ENCODE data around the gene ZBTB46.
A peak's percentile ranks its signal among the peaks of the same experiment; 100 is the strongest.
"Not testable (repeated sequence)": the region's sequence is repeated elsewhere in the genome, so short reads cannot be mapped to it uniquely, and the experiment has no call there.

Gene ZBTB46

DNA sequence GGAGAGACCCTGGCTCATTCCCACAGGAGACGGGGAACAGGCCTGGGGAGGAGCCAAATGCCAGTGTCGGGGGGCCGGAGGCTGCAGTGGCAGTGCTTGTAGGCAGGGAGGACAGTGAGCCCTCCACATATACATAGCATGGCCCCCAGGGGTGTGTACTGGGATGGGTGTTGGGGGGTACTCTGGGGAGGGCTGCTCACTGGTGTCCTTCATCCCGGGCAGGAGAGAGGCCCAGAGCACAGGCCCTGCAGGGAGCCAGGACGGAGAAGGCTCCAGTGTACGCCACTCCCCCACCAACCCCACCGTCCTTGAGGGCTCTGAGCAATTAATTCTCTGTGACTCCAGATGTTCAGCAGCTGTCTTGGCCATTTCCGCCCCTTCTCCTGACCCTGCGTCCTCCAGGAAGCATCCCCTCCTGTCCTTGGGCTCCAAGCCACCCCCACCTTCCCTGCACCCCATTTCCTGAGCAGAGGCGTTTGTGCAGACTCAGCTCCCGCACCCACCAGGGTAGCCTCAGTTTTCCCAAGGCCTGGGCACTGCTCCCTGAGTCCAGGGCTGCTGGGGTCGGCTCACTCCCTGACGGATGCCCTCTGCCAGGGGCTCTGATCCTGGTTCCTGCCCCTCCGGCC, 26.8 kb upstream of the ZBTB46 start:
- Histone ChIP-seq H3K27ac (ENCODE audit: low read depth, low read length) (no peak overlapping the region), H2AFZ (ENCODE audit: low read length, unreplicated experiment) (no peak overlapping the region), H3K4me1 (ENCODE audit: control insufficient read depth, insufficient read depth, low read length, unreplicated experiment) (peaks cover 33% of the 10 kb centered on the region), H3K79me2 (ENCODE audit: control insufficient read depth, insufficient read depth, low read length, unreplicated experiment) (no peaks in the 10 kb centered on the region), H3K27me3 (ENCODE audit: insufficient read depth, low read length) (peaks cover 15% of the 10 kb centered on the region), H3K36me3 (ENCODE audit: insufficient read depth, low read length) (no peaks in the 10 kb centered on the region), H3K4me3 (ENCODE audit: low read depth, low read length) (no peak overlapping the region)

DNA sequence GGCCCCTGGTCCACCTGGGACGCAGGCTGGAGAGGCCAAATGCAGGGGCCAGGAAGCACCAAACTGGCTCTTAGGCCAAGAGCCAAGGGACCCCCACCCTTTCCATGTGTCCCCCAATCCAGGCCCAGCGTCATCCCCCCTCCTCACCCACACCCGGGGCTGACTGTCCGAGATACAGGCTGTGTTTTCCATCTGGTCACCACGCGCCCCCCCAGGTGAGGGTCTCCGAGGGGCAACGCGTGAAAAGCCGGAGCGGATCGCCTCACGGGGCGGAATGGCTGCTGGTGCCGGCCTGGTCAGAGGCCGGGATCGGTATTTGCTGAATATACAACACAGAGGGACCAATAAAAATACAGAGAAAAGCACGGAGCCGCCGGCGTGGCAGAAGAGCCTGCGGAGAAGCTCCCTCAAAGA, 25.0 kb upstream of the ZBTB46 start:
- Histone ChIP-seq H3K27ac (ENCODE audit: low read depth, low read length) (no peak overlapping the region), H3K4me1 (ENCODE audit: control insufficient read depth, insufficient read depth, low read length, unreplicated experiment) (peaks cover 33% of the 10 kb centered on the region), H3K27me3 (ENCODE audit: insufficient read depth, low read length) (peaks cover 15% of the 10 kb centered on the region), H3K36me3 (ENCODE audit: insufficient read depth, low read length) (no peaks in the 10 kb centered on the region), H2AFZ (ENCODE audit: low read length, unreplicated experiment) (no peak overlapping the region), H3K4me3 (ENCODE audit: low read depth, low read length) (no peak overlapping the region), H3K79me2 (ENCODE audit: control insufficient read depth, insufficient read depth, low read length, unreplicated experiment) (no peaks in the 10 kb centered on the region)

DNA sequence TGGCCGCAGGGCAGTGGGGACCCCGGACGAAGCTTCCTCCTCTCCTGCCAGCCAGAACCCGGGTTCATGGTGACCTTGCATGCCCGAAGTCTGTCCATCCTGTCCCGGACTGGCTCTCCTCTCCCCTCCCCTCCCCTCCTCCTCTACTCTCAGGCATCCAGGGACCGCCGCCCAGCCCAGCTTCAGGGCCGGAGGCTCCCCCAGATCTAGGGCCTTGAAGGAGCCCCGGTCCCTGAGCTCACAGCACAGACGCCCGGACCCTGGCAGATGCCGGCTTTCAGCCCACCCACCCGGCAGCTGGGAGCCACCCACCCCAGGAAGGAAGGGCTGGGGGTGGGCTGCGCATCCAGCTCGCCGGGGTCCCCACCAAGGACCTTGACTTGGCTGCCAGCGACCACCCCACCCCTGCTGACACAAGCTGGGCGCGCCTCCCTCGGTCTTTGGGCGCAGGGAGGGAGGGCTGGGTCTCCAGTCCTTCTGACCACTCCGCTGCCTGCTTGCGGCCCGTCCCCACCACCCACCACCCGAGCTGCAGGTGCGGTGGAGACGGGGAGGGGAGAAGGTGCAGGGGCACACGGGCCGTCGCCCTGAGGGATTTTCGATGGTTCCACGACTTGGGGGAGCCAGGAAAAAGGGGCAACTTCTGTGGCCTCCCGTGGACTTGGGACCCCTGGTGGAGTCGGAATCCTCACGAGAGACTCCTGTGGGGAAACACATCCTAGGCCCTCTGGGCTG, 24.5 kb upstream of the ZBTB46 start:
- peaks cover 33% of the 10 kb centered on the region for H3K4me1 ChIP-seq (ENCODE audit: control insufficient read depth, insufficient read depth, low read length, unreplicated experiment)
- no peaks in the 10 kb centered on the region for H3K36me3 ChIP-seq (ENCODE audit: insufficient read depth, low read length)
- peaks cover 15% of the 10 kb centered on the region for H3K27me3 ChIP-seq (ENCODE audit: insufficient read depth, low read length)
- H3K79me2 ChIP-seq (ENCODE audit: control insufficient read depth, insufficient read depth, low read length, unreplicated experiment) = no peaks in the 10 kb centered on the region
- H3K27ac ChIP-seq (ENCODE audit: low read depth, low read length) = no peak overlapping the region
- H3K4me3 ChIP-seq (ENCODE audit: low read depth, low read length) = peak overlapping the region; percentile 61
- no peak overlapping the region for H2AFZ ChIP-seq (ENCODE audit: low read length, unreplicated experiment)

DNA sequence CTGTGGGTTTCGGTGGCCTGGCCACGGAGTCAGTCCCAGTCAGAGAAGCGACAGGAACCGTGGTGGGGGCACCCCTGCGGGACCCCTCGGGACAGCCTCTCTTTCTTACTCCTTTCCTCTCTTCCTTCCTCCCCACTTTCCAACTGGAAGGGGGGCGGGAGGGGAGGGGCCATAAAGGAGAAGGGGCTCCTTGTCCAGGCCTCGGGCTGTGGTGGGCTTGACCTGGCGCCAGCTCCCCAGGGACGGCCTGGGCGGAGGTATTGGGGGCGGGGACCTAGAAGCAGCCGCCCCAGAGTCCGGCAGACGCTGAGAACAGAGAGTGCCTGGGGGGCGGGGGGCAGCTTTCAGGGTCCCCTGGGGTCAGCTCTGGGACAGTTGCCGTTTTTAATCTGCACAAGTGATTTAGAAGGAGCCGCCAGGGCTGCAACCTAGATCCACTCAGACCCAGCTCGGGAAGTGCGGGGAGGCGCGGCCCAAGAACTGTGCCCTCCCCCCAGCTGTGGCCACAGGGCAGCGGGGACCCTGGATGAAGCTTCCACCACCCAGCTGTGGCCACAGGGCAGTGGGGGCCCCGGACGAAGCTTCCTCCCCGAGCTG, 23.8 kb upstream of the ZBTB46 start:
- Histone ChIP-seq H2AFZ (ENCODE audit: low read length, unreplicated experiment) (no peak overlapping the region), H3K4me1 (ENCODE audit: control insufficient read depth, insufficient read depth, low read length, unreplicated experiment) (peaks cover 33% of the 10 kb centered on the region), H3K36me3 (ENCODE audit: insufficient read depth, low read length) (no peaks in the 10 kb centered on the region), H3K27me3 (ENCODE audit: insufficient read depth, low read length) (peaks cover 15% of the 10 kb centered on the region), H3K79me2 (ENCODE audit: control insufficient read depth, insufficient read depth, low read length, unreplicated experiment) (no peaks in the 10 kb centered on the region), H3K4me3 (ENCODE audit: low read depth, low read length) (peak overlapping the region; percentile 61), H3K27ac (ENCODE audit: low read depth, low read length) (no peak overlapping the region)

DNA sequence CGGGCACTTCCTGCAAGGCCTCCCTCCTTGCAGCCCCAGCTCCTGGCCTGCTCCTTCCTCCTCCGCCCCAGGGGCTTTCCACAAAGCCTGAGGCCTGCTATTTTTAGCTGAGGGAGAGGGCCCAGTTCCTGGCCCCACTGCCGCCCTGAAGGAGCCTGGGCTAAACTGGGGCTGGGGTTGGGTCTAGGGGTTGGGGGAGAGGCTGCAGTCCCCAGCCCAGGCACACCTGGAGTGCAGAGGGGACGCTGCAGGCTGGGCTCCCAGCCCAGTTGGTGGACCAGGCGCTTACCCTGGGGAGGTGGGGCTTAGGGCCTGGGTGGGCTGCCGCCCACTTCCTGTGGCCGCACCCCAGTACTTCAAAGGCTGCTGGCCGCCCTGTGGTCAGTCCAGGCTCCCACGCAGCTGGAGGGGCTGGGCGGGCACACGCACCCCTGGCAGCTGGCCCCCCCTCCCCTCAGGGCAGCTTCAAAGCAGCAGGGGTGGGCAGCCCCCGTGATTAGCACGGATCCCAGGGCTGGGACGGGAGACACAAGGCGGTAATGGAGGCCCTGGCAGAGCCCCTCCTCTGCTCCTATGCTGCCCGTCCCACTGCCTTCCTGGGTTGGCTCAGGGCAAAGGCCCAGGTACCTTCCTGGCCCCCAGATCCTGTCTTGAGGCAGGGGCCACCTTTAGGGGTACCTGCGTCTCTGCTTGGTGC, 23.2 kb upstream of the ZBTB46 start:
- Histone ChIP-seq H3K4me3 (ENCODE audit: low read depth, low read length) (no peak overlapping the region), H3K27me3 (ENCODE audit: insufficient read depth, low read length) (peaks cover 15% of the 10 kb centered on the region), H3K36me3 (ENCODE audit: insufficient read depth, low read length) (no peaks in the 10 kb centered on the region), H2AFZ (ENCODE audit: low read length, unreplicated experiment) (no peak overlapping the region), H3K4me1 (ENCODE audit: control insufficient read depth, insufficient read depth, low read length, unreplicated experiment) (peaks cover 32% of the 10 kb centered on the region), H3K79me2 (ENCODE audit: control insufficient read depth, insufficient read depth, low read length, unreplicated experiment) (no peaks in the 10 kb centered on the region), H3K27ac (ENCODE audit: low read depth, low read length) (no peak overlapping the region)

DNA sequence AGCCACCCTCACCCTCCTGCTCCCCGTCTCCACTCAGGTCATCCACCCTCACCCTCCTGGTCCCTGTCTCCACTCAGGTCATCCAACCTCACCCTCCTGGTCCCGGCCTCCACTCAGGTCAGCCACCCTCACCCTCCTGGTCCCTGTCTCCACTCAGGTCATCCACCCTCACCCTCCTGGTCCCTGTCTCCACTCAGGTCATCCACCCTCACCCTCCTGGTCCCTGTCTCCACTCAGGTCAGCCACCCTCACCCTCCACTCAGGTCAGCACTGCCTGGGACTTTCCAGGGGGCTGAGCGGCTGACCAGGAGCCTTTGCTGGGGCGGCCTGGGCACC, 22.6 kb upstream of the ZBTB46 start:
- not testable (repeated sequence) for H2AFZ ChIP-seq (ENCODE audit: low read length, unreplicated experiment); H3K36me3 ChIP-seq (ENCODE audit: insufficient read depth, low read length); H3K4me3 ChIP-seq (ENCODE audit: low read depth, low read length); H3K79me2 ChIP-seq (ENCODE audit: control insufficient read depth, insufficient read depth, low read length, unreplicated experiment); H3K27ac ChIP-seq (ENCODE audit: low read depth, low read length)
- Histone ChIP-seq H3K4me1 (ENCODE audit: control insufficient read depth, insufficient read depth, low read length, unreplicated experiment) (peaks cover 27% of the 10 kb centered on the region), H3K27me3 (ENCODE audit: insufficient read depth, low read length) (peaks cover 15% of the 10 kb centered on the region)

DNA sequence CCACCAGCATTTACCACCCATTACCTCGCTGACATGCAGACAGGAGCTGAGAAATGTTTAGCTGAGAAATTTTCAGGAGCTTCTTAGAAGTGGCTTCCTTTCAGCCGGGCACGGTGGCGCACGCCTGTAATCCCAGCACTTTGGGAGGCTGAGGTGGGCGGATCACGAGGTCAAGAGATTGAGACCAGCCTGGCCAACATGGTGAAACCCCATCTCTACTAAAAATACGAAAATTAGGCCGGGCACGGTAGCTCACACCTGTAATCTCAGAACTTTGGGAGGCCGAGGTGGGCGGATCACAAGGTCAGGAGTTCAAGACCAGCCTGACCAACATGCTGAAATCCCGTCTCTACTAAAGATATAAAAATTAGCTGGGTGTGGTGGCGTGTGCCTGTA, 20.5 kb upstream of the ZBTB46 start:
- H3K27me3 ChIP-seq (ENCODE audit: insufficient read depth, low read length) = peaks cover 15% of the 10 kb centered on the region
- not testable (repeated sequence) for H2AFZ ChIP-seq (ENCODE audit: low read length, unreplicated experiment); H3K27ac ChIP-seq (ENCODE audit: low read depth, low read length); H3K4me3 ChIP-seq (ENCODE audit: low read depth, low read length); H3K36me3 ChIP-seq (ENCODE audit: insufficient read depth, low read length); H3K79me2 ChIP-seq (ENCODE audit: control insufficient read depth, insufficient read depth, low read length, unreplicated experiment)
- H3K4me1 ChIP-seq (ENCODE audit: control insufficient read depth, insufficient read depth, low read length, unreplicated experiment) = peaks cover 26% of the 10 kb centered on the region

DNA sequence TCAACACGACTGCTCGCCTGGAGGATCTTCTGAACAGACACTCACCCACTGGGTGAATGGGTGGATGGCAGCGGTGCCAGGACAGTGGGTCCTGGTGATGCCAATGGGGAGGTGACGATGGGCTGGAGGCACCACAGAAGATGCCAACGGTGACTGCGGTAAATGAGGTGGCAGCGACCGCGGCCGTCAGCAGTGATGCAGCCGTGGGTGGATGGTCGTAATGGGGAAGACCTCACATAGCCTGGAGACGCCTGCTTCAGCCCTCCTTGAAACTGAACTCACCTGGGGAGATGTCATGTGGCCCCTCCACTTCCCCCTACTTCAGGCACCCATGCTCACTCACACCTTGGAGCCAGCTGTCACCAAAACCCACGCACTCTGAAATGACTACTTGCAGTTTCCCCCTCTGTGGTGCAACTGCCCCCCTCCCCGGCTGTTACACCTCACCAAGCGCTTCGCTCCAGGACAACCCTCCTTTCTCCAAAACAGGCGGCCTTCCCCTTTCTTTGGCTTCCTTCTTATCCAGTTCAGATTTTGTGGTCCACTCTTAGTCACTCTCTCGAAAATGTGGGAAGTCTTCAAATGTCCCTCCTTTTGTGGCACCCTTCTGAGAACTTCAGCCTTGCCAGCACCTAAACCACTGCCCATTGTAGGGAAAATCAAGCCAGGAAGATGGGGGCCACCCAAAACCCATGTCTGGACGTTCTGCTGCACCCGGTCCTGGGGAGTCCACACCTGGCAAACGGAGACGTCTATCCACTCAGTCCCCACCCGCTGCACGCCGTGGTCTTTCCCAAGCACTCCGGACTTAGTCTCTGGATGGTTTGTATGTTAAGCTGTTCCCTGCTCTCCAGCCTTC, 19.9 kb upstream of the ZBTB46 start:
- Histone ChIP-seq H3K36me3 (ENCODE audit: insufficient read depth, low read length) (no peaks in the 10 kb centered on the region), H3K4me3 (ENCODE audit: low read depth, low read length) (no peak overlapping the region), H3K79me2 (ENCODE audit: control insufficient read depth, insufficient read depth, low read length, unreplicated experiment) (no peaks in the 10 kb centered on the region), H3K27me3 (ENCODE audit: insufficient read depth, low read length) (peaks cover 11% of the 10 kb centered on the region), H2AFZ (ENCODE audit: low read length, unreplicated experiment) (no peak overlapping the region), H3K27ac (ENCODE audit: low read depth, low read length) (no peak overlapping the region), H3K4me1 (ENCODE audit: control insufficient read depth, insufficient read depth, low read length, unreplicated experiment) (peaks cover 32% of the 10 kb centered on the region)

DNA sequence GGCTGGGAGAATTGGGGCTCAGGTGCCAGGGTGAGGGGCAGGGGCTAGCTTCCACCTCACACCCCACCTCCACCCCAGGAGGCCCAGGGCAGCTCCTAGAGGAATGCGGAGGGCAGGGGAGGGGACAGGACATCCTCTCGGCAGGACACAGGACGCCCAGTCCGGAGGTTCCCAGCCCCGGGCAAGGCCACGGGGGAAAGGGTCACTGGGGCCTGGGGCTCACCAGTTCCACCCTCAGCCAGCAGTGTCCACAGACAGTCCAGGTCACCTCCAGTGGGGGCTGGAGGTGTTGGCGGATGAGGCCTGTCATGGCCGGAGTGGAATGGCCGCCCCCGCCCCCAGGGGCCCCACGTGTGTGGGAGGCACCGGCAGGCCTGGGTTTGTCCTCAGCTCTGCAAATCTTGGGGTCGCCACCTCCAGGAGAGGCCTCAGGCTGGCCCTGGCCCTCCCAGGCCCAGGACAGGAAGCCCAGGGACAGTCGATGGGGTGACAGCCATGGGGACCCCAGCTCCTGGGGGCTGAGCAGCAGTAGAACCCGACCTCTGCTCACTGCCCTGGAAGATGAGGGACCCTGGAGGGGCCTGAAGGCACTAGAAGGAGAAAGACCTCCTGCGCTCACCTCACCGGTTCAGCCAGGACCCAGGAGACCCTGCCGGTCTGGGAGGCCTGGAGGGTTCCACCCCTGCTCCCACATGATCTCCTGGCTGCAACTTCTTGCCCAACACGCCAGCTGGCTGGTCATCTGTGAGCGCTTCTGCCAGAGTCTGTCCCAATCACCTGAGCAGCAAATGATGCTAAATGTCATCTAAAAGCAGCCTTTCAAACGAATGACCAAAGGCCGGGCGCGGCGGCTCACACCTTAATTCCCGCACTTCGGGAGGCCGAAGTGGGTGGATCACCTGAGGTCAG, 17.2 kb upstream of the ZBTB46 start:
- no peaks in the 10 kb centered on the region for H3K27me3 ChIP-seq (ENCODE audit: insufficient read depth, low read length)

More for the DNA sequence above, 17.2 kb upstream of the ZBTB46 start:
- Histone ChIP-seq H3K4me1 (ENCODE audit: control insufficient read depth, insufficient read depth, low read length, unreplicated experiment) (peaks cover 19% of the 10 kb centered on the region), H3K4me3 (ENCODE audit: low read depth, low read length) (no peak overlapping the region), H3K27ac (ENCODE audit: low read depth, low read length) (no peak overlapping the region), H3K36me3 (ENCODE audit: insufficient read depth, low read length) (no peaks in the 10 kb centered on the region), H2AFZ (ENCODE audit: low read length, unreplicated experiment) (no peak overlapping the region), H3K79me2 (ENCODE audit: control insufficient read depth, insufficient read depth, low read length, unreplicated experiment) (no peaks in the 10 kb centered on the region)
